NCI-H2171 treated with DMSO at 0.1 percent for 48 hours (cell line): ENCODE measurements around the gene CSNK1A1.
"Not testable (repeated sequence)": the region's sequence is repeated elsewhere in the genome, so short reads cannot be mapped to it uniquely, and the experiment has no call there.

Experiments
- DNase-seq: peaks from one replicate; lab custom pipeline; 2025; lab: John Stamatoyannopoulos, UW

Gene CSNK1A1

DNA sequence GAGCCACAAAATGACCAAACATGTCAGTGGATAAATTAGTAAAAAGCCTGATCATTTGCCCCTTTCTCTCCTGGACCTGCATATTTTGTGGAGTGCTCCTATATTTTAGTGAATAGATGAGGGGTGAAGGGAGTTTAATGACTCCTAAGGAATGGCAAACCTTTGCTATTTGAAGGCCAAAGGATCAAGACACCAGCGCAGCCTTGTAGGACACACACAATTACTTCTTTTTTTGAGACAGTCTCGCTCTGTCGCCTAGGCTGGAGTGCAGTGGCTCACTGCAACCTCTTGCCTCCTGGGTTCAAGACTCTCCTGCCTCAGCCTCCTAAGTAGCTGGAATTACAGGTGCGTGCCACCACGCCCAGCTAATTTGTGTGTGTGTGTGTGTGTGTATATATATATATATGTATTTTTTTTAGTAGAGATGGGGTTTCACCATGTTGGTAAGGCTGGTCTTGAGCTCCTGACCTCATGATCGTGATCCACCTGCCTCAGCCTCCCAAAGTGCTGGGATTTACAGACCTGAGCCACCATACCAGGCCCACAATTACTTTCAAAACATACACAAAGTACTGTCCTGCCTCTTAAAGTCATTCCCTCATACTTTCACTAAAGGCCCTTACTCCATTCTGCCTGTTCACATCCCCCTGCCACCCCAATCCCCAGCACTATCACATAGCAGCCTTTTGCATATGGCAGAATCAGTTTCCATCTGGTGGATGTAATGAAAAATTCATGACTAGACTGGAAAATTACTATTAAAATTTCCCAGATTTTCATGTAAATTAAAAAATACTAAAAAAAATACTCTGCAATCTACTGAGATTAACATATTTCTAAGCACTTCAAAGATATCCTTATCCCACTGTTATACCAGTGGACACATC, 60.4 kb downstream of the CSNK1A1 start:
- no peak for DNase-seq

DNA sequence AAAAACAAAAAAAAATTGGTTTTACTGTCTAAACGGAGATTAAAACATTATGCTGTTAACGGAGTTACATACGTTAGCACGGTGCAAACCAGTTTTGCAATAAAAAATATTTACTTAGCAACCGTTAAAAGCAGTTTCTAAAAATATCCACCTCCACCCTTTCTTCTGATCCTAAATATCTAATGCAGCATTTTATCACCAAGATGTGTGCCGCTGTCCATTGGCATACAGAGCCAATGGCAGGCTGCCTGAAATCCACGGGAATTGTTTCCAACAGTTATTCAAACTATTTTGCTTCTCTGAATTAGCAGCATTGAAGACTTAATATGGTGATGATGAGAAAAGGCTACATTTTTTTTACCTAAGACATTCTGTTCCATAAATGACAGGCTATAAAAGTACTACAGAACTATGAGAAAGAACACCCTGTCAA, 61.6 kb downstream of the CSNK1A1 start:
- no peak for DNase-seq

DNA sequence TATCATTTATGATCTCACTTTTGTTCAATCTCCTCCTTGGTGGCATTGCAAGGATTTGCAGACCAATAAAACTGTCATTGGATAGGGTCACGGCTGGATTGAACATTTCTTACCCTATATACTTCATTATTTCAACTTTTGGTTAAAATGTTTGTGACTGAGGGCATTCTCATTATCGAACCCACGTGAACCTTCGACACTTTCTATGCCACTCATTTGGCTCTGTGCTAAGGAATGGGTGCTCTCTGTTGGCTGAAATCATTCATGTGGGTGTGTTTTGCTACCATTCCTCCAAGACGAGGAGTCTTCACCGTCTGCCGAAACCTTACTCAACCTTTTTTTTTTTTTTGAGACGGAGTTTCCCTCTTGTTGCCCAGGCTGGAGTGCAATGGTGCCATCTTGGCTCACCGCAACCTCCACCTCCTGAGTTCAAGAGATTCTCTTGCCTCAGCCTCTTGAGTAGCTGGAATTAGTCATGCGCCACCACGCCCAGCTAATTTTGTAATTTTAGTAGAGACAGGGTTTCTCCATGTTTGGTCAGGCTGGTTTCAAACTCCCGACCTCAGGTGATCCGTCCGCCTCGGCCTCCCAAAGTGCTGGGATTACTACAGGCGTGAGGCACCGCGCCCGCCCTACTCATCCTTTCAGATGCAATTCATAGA, 62.5 kb downstream of the CSNK1A1 start:
- DNase-seq: no peak

DNA sequence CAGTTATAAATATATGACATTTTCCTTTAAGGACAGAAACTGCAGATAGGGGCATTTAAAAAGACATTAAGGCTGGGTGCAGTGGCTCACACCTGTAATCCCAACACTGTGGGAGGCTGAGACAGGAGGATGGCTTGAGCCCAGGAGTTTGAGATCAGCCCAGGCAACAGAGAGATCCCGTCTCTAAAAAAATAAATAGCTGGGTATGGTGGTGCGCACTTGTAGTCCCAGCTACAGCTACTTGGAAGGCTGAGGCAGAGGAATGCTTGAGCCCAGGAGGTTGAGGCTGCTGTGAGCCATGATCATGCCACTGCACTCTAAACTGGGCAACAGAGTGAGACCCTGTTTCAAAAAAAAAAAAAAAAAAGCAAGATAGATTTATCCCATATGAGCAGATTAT, 63.6 kb downstream of the CSNK1A1 start:
- no peak for DNase-seq

DNA sequence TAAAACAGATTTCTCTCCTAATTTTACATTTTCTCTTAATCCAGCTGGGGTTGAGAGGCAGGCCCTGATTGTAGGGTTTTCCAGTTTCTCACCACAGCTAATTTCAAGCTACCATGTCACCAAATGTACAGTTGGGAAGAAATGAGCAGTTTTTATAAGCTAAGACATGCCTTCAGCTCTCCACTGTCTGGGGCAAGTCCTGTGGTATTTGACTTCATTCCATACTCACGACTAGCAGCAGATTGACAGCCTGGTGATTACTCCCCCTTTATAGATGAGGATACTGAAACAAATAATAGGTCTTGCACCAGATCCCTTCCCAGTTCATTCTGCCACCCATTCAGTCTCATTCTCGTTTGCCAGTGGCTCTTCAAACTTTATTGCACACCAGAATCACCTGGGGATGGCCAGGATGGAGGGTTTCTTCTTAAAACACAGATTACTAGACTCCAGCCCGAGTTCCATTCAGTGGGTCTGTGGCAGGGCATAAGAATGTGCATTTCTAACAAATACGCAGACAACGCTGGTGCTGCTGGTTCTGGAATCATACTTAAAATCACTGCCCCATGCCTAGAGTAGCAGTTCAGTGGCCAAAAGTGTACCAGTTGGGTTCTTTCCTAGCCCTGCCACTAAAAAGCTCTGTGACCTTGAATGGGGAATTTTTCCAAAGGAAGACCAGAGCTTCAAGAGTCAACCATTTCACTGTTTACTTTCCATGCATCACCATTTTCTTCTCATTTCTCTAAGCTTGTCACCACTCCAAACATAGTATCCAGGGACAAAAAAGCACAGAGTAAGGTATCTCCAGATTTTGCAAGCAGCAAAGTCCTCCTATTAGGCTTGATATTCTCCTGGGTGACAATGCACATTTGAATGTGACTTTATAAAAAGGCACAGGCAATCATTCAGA, 64.3 kb downstream of the CSNK1A1 start:
- DNase-seq: no peak

DNA sequence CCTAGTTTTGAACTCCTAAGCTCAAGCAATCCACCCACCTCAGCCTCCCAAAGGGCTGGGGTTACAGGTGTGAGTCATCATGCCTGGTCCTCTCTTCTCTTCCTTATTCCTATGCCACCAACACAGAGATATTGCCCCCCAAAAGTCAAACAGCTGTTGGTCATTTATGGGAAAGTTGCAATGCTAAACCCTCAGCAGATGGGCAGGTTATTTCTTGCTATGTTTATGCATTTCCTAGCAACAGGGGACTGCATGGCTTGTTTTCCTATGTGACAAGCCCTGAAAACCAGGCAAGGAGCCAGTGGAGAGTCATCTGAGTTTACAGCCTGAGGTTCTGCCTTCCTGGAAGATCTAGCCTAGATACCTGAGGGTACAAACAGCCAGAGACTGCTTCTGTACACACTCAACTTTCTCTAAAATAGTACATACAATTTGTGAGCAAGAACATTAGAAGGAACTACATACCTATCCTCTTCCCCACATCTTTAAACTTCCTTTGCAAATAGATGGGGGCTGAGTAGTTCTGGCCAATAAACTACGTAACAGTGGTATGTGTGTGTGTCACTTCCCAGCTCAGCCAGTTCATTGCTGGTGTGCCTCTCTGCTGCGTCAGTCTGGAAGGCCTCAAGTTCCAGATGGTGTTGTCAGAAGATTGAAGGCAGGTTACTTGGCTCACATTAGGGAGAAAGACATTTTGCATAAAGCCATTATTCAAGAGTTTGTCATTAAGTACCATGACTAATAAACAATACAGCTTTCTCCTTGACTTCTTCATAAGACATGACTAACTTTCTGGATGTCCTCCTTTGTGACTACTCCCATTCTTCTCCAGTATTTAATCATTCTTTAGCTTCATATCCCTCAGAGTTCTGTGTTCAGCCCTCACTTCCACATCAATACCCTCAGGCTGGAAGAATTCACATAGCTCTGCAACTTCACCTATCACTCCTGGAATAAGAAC, 65.3 kb downstream of the CSNK1A1 start:
- DNase-seq: peak; percentile 84

DNA sequence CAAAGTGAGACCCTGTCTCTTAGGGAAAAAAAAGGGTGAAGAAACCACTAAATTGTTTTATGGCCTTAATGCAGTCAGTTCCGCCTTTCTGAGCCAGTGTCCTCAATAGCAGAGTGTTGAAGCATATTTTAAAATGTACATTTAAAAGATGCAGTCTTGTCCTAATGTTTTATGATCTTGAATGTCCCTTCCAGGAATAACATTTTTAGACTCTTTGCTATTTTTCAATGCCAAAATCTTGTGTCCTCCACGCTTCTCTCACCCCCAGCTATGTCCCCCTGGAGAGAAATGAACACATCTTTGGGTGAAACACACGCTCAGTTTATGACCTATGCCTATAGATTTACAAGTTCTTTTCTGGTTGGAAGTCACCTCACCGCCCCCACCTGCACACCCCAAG, 69.8 kb downstream of the CSNK1A1 start:
- DNase-seq: no peak

DNA sequence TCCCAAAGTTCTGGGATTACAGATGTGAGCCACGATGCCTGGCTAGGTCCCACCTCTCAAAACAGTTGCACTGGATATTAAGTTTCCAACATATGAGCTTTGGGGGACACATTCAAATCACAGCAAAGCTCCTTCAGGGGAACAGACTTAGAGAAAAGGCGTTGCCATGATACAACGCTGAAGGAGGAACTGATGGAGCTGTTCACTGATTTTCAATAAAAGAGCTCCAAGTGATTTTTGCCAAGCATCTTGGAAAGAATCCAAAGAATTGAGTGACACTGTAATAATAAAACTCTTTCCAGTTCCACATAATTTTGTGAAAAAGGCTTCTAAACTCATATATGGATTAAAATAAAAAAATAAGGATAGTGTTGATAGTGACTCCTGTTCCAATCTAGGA, 72.5 kb downstream of the CSNK1A1 start:
- DNase-seq: no peak

DNA sequence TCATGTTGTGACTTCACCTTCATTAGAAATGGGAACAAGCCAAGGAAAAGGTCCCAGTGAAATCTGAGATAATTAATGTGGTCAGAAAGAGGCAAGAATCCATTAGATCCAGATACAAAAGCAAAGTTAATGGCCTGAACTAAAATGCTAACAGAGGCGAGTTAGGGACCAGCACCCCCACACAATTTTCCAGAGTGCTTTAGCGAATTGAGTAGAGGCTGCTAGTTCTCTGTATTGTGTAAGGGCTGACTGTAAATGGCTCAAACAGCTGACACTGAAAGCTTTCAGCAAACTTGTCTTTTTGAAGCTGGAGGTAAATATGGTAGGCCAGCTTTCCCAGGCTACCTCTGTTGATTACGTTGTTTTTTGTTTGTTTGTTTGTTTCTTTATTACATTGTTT, 75.5 kb downstream of the CSNK1A1 start:
- no peak for DNase-seq

DNA sequence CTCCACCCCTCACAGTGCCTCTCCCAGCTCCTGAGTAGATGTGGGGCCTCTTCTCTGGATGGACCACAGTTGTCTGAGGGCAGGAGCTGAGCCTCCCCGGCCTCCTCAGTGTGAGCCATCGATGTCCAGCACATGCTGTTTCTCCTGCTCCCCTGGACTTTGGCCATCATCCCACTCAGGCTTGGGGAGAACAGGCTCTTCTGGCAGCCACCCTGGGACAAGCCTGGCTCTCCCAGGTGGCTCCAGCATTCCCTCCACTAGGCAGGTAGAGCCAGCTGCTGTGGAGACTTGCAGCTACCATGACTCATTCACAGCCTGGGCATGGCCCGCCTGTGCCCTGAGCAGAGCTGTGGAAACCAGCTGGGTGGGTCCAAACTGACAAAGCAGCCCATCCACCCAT, 77.0 kb downstream of the CSNK1A1 start:
- DNase-seq: no peak

DNA sequence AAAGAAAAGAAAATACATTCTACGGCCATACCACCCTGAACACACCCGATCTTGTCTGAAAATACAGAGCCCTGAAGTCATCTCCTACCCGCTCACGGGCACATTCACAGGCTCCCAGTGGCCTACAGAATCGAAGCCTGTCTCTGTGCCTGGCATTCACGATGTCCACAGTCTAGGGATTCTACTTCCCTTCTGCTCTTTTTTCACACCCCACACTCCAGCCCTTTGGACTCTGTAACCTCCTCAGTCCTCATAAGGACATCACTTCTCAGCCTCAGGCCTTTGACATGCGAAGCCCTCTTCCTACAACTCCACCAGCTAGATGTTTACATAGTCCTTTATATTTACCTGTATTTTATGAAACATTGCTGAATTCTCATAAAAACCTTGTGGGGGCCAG, 77.8 kb downstream of the CSNK1A1 start:
- no peak for DNase-seq

DNA sequence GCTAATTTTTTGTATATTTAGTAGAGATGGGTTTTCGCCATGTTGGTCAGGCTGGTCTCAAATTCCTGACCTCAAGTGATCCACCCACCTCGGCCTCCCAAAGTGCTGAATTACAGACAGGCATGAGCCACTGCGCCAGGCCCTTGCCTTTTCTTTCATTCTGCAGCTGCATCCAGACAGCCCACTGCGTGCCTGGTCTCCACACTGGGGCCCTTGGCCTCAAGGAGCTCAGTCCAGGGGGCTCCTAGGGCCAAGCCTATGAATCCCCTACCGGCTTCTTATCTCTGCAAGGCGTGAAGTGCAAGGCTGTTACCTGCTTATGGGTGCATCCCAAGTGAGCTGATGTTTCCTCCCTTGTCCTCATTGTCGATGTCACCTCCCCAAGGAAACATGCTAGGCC, 78.8 kb downstream of the CSNK1A1 start:
- DNase-seq: no peak

DNA sequence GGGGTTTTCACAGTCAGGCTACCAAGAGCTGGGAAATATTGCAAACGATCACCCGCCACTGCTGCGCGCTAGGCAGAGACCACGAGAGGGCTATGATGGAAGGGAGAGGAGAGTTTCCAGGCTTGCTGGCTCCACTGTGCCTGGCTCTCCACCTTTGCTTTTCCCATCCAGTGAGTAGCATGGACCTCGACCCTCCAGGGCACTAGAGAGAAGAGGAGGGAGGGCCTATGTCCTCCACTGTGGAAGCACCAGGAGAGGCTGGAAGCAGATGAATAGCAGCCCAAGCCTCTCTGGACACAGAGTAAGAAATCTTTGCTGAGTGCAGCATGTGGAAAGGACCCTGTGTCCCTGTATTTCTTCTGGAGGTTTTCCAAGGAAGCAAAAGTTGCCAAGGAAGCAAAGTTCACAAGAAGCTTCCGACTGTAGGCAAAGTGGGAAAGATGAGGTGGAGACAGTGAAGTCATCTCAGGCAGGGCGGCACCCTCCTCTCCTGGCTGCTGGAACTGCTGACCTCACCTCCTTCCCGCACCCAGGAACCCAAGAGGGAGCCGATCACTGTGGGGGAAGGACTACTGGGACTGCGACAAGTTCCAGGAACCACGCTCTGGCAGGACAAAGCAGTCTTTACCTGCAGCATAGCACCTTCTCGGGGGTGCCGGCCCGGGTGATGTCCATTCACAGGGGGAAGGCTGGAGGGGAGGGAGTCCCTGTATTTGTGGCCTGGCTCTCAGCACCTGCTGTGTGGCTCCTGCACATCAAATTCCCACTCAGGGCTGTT, 79.6 kb downstream of the CSNK1A1 start:
- no peak for DNase-seq

DNA sequence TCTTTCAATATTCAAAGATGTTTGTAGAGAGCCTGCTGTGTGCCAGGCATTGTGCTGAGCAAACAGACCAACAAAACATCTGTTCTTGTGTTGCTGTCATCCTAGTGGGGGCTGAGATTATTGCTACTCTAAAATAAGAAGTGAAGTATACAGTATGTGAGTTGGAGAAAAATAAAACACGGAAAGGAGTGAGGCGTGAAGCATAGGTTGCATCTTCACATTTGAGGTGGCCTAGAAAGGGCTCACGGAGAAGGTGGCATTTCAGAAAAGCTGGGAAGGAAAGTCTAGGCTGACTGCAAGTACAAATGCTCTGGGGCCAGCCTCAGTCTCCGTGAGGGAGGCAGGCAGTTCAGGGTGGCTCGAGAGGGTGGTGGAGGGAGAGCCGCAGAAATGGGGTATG, 80.3 kb downstream of the CSNK1A1 start:
- no peak for DNase-seq

DNA sequence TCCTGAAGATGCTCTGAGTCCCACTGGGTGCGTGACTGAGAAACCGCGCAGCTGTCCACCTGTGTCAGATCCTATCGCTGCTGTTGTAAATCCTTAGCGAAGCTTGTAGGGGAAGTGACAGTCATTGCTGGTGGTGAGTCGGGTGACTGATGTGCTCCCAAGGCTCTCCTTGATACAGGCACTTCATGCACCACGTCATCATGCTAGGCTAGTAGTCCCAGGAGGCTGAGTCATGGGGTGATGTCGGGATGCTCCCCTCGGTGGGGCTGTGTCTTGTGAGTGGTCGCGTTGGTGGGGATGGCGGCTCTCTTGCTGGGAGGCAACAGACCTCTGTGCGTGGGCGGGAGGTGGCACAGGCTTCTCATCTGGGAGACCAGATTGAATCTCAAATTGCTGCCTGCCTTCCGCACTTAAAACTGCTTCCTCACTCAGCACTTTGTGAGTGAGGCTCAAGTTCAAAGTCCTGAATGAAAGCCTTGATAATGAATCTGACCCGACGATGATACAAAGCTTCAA, 84.7 kb downstream of the CSNK1A1 start:
- no peak for DNase-seq

DNA sequence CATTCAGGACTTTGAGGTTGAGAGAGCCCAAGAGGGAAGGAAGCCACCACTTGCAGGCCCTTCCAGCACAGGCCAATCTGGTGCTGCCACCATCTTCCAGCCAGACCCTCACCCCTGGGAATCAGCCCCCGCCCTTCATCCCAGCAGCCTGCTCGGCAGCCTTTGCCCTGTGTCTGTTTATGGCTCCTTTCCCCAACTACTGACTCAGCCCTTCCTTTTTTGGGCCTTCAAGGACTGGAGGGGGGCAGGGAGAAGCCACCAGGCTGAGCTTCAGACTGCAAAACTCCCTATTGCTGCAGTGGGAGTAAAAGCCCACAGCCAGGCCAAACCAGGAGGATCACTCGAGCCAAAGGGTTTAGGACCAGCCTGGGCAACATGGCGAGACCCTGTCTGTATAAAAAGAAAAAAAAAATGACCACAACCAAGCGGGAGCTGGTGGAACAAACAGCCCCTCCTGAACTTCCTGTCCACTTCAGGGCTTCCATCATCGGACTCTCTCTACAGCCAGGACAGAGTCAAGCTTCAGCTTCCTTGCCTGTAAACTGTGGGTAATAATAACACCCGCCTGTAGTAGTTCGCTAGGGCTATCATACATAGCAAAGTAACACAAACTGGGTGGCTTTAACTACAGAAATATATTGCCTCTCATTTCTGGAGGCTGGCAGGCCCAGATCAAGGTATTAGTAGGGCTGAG, 86.3 kb downstream of the CSNK1A1 start:
- DNase-seq: no peak

DNA sequence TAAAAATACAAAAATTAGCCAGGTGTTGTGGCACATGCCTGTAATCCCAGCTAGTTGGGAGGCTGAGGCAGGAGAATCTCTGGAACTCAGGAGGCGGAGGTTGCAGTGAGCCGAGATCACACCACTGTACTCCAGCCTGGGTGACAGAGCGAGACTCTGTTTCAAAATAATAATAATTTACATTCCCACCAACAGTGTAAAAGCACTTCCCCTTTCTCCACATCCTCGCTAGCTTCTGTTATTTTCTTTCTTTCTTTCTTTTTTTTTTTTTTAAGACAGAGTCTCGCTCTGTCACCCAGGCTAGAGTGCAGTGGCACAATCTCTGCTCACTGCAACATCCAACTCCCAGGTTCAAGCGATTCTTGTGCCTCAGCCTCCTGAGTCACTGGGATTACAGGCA, 89.3 kb downstream of the CSNK1A1 start:
- DNase-seq: not testable (repeated sequence)

DNA sequence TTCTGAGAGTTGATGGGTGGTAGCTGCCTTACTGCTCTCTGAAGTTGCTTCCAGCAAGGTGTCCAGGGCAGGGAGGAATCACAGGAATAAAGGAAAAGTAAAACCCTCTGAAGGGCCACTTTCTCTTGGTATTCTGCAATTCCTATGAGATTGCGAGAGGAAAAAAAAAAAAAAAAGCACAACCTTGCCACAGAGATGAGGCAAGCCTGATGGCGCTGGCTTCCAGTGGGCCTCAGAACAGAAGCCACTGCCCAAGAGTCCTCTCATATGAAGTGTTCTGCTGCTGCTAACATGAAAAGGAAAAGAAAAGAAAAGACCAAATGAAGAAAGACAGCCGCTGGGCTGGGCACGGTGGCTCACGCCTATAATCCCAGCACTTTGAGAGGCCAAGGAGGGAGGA, 91.3 kb downstream of the CSNK1A1 start:
- no peak for DNase-seq

DNA sequence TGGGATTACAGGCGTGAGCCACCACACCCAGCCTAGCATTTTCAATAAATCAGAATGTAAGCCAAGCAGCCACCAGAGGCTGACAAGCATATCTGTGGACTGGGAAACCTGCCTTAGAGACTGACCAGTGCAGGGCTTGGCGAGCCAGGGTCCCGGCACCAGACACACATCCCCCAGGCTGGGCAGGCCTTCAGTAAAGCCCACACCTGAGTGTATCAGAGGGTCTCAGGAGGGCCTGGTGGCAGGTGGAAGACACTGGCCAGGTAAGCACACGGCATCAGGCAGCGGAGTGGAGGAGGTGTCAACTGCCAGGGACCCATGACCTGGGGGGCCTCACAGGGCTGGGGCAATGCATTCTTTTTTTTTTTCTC, 93.9 kb downstream of the CSNK1A1 start:
- no peak for DNase-seq
